Measurements from ENCODE around the gene CD93.
A peak's percentile ranks its signal among the peaks of the same experiment; 100 is the strongest.

CD93 gene, protein sequence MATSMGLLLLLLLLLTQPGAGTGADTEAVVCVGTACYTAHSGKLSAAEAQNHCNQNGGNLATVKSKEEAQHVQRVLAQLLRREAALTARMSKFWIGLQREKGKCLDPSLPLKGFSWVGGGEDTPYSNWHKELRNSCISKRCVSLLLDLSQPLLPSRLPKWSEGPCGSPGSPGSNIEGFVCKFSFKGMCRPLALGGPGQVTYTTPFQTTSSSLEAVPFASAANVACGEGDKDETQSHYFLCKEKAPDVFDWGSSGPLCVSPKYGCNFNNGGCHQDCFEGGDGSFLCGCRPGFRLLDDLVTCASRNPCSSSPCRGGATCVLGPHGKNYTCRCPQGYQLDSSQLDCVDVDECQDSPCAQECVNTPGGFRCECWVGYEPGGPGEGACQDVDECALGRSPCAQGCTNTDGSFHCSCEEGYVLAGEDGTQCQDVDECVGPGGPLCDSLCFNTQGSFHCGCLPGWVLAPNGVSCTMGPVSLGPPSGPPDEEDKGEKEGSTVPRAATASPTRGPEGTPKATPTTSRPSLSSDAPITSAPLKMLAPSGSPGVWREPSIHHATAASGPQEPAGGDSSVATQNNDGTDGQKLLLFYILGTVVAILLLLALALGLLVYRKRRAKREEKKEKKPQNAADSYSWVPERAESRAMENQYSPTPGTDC

DNA sequence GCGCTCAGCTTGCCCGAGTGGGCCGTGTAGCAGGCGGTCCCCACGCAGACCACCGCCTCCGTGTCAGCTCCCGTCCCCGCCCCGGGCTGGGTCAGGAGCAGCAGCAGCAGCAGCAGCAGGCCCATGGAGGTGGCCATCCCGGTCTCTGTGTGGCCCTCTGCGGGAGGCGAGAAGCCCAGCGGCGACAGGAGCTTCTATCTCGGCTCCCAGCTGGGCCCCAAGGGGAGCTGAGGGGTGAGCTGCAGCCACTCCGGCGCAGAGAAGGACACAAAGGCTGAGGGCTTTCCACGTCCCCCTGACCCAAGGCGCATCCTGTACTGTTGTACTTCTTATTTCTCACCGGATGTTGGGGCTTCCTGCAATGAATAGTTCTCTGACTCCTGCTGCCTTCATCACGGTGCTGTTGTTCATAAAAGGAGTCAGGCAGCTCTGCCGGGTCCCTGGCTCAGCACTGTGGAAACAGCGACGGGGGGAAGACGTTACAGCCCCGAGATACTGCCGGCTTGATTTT, at the start of gene CD93:
Gene CD93, minus strand, starts transcription at position 269 of the 511 bp plus-strand sequence. Its CDS starts 132 bp downstream, at position 137.
- peak; percentile 70 for DNase-seq (ENCODE audit: low read depth)
- H3K4me3 ChIP-seq (replicated peaks; ENCODE audit: low read depth, low read length) = no peak within 1 kb of the TSS
- TF ChIP-seq, protein P1, sequence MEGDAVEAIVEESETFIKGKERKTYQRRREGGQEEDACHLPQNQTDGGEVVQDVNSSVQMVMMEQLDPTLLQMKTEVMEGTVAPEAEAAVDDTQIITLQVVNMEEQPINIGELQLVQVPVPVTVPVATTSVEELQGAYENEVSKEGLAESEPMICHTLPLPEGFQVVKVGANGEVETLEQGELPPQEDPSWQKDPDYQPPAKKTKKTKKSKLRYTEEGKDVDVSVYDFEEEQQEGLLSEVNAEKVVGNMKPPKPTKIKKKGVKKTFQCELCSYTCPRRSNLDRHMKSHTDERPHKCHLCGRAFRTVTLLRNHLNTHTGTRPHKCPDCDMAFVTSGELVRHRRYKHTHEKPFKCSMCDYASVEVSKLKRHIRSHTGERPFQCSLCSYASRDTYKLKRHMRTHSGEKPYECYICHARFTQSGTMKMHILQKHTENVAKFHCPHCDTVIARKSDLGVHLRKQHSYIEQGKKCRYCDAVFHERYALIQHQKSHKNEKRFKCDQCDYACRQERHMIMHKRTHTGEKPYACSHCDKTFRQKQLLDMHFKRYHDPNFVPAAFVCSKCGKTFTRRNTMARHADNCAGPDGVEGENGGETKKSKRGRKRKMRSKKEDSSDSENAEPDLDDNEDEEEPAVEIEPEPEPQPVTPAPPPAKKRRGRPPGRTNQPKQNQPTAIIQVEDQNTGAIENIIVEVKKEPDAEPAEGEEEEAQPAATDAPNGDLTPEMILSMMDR (IDR thresholded peaks at IDR 0.05; ENCODE audit: low read length, missing control alignments) = no peak

DNA sequence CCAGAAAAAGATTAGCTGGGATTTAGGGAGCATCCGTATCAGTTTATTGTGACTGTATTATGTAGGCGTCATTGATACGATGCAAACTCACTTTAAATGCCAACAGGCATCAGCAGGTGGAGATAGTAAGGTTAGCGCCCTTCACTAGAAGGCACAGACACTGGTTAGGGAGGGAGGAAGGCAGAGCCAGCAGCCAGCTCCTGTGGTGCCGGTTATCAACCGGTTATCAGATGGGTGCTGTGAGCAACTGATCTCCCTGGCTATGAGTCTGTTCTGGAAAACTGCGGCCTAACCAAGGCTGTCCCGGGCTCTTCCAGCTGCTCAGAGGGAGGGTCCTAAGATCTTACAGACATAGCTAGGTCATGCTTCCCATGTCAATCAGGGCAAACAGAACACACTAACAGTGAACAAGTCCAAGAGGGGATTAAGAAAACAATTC, 47.5 kb upstream of the CD93 start:
- no peak overlapping the region for H3K4me3 ChIP-seq (replicated peaks; ENCODE audit: low read depth, low read length)
- no peak for DNase-seq (ENCODE audit: low read depth)
- TF ChIP-seq, protein P1 (IDR thresholded peaks at IDR 0.05; ENCODE audit: low read length, missing control alignments) = no peak

DNA sequence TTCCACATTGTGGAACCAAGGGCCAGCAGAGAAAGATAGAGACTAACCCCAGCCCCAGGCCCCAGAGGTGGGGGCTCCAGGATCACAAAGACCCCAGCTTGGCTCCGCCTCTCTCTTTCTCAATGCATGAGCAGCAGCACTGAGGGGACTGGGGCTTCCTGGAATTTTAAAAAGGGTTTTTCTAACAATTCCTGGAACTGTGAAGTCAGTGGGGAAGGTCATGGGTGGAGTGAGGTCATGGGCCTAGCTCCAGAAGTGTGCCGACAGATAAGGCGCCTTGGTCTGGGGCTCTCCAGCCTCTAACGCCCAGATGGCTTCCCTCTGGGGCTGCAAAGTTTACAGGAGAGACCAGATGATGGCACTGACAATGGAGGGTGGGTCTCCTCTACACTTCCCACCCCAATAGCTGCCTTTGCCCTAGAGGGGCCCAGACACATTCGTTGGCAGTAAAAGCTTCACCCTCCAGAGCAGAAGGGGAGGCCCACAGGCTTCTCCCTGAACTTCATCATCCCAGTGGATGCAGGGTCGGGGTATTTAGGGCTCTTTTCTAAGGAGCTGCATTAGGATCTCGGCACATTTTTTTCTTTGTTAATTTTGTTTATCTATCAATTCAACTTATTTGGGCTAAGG, 46.9 kb upstream of the CD93 start:
- no peak overlapping the region for H3K4me3 ChIP-seq (replicated peaks; ENCODE audit: low read depth, low read length)
- peak; percentile 36 for DNase-seq (ENCODE audit: low read depth)
- TF ChIP-seq, protein P1 (IDR thresholded peaks at IDR 0.05; ENCODE audit: low read length, missing control alignments) = no peak

DNA sequence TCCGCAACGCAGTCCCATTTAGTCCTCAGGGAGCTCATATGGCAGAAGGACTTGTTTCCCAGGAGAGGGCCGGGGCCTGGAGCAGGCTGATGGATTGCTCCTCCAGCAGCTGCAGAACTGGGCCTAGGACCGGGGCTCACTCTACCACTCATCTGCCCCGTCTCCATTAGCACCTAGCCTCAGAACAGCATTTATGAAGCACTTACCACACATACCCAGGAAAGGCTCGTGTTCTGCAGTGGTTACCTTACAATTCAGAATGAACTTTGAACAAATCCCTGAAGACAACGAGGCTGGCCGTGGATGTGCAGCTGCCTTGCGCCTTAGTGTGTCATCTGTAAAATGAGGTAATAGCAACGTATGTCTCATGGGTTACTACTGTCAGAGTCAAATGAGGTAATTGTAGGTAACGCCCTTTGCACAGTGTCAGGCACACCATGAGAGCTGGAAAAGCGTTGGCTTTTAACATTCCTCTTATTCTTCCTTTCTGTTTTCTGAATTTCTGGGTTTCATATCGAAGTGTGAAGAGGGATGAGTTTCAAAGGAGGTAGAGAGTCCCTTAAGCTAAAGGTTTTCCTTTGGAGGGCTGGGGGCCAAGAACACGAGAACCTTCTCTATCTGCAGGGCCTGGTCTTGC, 46.3 kb upstream of the CD93 start:
- TF ChIP-seq, protein P1 (IDR thresholded peaks at IDR 0.05; ENCODE audit: low read length, missing control alignments) = no peak
- H3K4me3 ChIP-seq (replicated peaks; ENCODE audit: low read depth, low read length) = no peak overlapping the region
- no peak for DNase-seq (ENCODE audit: low read depth)

DNA sequence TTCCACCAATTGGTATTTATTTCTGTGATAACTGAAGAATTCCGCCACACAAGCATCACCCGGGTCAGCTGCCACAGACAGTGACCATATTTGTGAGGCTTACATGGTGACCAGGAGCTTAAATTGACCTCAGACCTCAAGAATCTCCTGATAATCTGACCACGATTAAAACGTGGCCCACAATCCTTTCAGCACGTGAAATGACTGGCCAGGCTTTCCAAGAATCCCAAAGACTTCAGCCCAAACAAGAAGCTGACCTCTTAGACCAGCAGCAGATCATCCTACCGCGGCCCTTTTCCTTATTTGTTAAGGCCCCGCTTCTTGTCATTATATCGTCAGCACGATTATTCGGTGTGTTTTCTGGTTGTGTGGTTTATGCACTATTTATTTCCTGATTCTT, 45.6 kb upstream of the CD93 start:
- TF ChIP-seq, protein P1 (IDR thresholded peaks at IDR 0.05; ENCODE audit: low read length, missing control alignments) = no peak
- no peak for DNase-seq (ENCODE audit: low read depth)
- no peak overlapping the region for H3K4me3 ChIP-seq (replicated peaks; ENCODE audit: low read depth, low read length)

DNA sequence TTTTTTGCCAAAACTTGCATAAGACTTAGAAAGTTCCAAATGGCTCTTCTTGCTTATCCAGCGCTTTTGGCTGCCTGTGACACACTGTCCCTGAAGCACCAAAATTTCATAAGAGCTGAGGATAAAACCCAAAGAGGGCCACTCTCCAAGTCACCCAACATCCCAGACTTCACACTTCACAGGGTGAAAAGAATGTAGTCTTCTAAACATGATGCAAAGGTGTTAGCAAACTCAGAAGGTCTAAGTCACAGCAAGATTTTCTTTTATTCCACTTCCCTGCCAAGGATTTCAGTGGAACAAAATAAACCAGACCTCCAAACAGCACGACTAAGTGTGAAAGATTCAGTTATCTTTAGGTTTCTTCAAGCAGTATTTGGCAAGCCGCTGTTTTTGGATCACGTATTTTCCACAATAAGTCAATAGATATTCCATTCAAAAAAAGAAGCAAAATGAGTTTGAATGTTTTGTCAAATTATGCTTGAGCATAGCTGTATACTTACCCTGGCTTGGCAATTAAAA, 44.6 kb upstream of the CD93 start:
- no peak overlapping the region for H3K4me3 ChIP-seq (replicated peaks; ENCODE audit: low read depth, low read length)
- TF ChIP-seq, protein P1 (IDR thresholded peaks at IDR 0.05; ENCODE audit: low read length, missing control alignments) = no peak
- DNase-seq (ENCODE audit: low read depth) = no peak

Measured in fibroblast of pulmonary artery (primary cell).